GM12875 (cell line): ENCODE data around the gene CST9.

Experiments used
- H3K4me3 ChIP-seq: one replicate; pipeline ENCODE4 v1.5.1; 2011; ENCODE audit warnings: low read depth, low read length, control low read depth
- CTCF ChIP-seq: IDR thresholded peaks from 2 replicates; pipeline ENCODE4 v1.5.1; 2011; ENCODE audit warnings: low read depth, mild to moderate bottlenecking, control low read depth, inconsistent platforms, low read length, moderate library complexity, borderline replicate concordance; ENCODE audit not compliant: insufficient read depth

The CST9 gene

GRCh38 chr20:23598481-23598880 is 7.2 kb downstream of the CST9 start:
- H3K4me3 ChIP-seq, result no peak overlapping the region
- TF ChIP-seq CTCF, result no peak

GRCh38 chr20:23596579-23597250 is 9.0 kb downstream of the CST9 start:
- no peak overlapping the region for H3K4me3 ChIP-seq
- TF ChIP-seq CTCF, result no peak

GRCh38 chr20:23595941-23596340 is 9.8 kb downstream of the CST9 start:
- TF ChIP-seq CTCF, result no peak
- no peak overlapping the region for H3K4me3 ChIP-seq

- no peak for TF ChIP-seq CTCF
- no peak overlapping the region for H3K4me3 ChIP-seq
Measured at GRCh38 chr20:23588434-23589403, 17.0 kb downstream of the CST9 start.

- TF ChIP-seq CTCF, result no peak
- no peak overlapping the region for H3K4me3 ChIP-seq
Measured at GRCh38 chr20:23587631-23588030, 18.1 kb downstream of the CST9 start.

- no peak for TF ChIP-seq CTCF
- no peak overlapping the region for H3K4me3 ChIP-seq
Measured at GRCh38 chr20:23586735-23587525, 18.8 kb downstream of the CST9 start.
